Bronchial epithelial cell (primary cell): Measurements from ENCODE around the gene CGAS. TPM values are rescaled to one million over a fixed set of nuclear protein-coding genes. Genes with fewer than 3 reads are reported as not detected.

Experiments used
- DNase-seq: peaks from one replicate; pipeline ENCODE4 v3.0.0-alpha.2; 2010; ENCODE audit warnings: low read depth
- FAIRE-seq: peaks from 2 replicates; lab custom pipeline; 2011; peaks lifted over from hg19 to GRCh38; lab: Jason Lieb, UNC
- H3K27me3 ChIP-seq: 2 replicates; pipeline ENCODE4 v1.5.1; 2011; ENCODE audit warnings: low read length; ENCODE audit not compliant: control insufficient read depth, insufficient read depth
- H3K36me3 ChIP-seq: 2 replicates; pipeline ENCODE4 v1.5.1; 2011; ENCODE audit warnings: low read length; ENCODE audit not compliant: control insufficient read depth, insufficient read depth
- H3K4me3 ChIP-seq: 2 replicates; pipeline ENCODE4 v1.5.1; 2011; ENCODE audit warnings: mild to moderate bottlenecking, low read depth, low read length, control low read depth
- total RNA-seq: library from RNA; depleted of rRNA; stranded (reverse); fragments of >200 nt; gene quantifications from 2 replicates; pipeline ENCODE4 v1.2.1, GENCODE V29; 2014
- TF ChIP-seq, protein P1 (sequence below): IDR thresholded peaks from 2 replicates; pipeline ENCODE4 v1.5.1; 2011; ENCODE audit warnings: mild to moderate bottlenecking, moderate library complexity, low read length, control low read depth, inconsistent platforms; ENCODE audit not compliant: insufficient read depth, severe bottlenecking

The CGAS gene
- total RNA-seq, 1 donor from 2014 or later, result 3.9 TPM

DNA sequence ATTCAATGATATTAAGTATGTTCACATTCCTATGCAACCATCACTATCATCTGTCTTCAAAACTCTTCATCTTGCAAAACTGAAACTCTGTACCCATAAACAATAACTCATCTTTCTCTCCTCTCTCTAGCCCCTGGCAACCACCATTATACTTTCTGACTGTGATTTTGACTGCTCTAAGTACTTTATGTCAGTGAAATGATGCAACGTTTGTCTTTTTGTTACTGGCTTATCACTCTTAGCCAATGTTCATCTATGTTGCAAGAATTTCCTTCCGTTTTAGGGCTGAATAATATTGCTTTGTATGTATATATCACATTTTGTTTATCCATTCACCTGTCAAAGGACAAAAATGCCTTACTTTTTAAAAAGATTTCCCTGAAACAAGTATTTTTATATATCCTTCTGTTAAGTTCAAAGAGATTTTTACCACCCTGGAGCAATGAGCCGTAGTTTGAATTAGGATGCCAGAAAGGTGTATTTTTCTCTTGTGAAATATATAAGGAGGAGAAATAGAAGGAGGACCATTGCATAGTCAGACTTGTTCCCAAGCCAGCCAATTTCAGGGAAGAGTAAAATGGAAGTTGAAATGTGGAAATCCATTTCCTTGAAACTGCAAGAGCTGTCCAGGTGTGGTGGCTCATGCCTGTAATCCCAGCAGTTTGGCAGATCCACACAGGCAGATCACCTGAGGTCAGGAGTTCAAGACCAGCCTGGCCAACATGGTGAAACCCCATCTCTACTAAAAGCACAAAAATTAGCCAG is 4.0 kb upstream of the CGAS start:
- FAIRE-seq (peak; percentile 47), DNase-seq (peak; percentile 78)
- Histone ChIP-seq H3K36me3 (no peaks in the 10 kb centered on the region), H3K4me3 (no peak overlapping the region), H3K27me3 (no peaks in the 10 kb centered on the region)
- TF ChIP-seq, protein P1, sequence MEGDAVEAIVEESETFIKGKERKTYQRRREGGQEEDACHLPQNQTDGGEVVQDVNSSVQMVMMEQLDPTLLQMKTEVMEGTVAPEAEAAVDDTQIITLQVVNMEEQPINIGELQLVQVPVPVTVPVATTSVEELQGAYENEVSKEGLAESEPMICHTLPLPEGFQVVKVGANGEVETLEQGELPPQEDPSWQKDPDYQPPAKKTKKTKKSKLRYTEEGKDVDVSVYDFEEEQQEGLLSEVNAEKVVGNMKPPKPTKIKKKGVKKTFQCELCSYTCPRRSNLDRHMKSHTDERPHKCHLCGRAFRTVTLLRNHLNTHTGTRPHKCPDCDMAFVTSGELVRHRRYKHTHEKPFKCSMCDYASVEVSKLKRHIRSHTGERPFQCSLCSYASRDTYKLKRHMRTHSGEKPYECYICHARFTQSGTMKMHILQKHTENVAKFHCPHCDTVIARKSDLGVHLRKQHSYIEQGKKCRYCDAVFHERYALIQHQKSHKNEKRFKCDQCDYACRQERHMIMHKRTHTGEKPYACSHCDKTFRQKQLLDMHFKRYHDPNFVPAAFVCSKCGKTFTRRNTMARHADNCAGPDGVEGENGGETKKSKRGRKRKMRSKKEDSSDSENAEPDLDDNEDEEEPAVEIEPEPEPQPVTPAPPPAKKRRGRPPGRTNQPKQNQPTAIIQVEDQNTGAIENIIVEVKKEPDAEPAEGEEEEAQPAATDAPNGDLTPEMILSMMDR, result no peak

DNA sequence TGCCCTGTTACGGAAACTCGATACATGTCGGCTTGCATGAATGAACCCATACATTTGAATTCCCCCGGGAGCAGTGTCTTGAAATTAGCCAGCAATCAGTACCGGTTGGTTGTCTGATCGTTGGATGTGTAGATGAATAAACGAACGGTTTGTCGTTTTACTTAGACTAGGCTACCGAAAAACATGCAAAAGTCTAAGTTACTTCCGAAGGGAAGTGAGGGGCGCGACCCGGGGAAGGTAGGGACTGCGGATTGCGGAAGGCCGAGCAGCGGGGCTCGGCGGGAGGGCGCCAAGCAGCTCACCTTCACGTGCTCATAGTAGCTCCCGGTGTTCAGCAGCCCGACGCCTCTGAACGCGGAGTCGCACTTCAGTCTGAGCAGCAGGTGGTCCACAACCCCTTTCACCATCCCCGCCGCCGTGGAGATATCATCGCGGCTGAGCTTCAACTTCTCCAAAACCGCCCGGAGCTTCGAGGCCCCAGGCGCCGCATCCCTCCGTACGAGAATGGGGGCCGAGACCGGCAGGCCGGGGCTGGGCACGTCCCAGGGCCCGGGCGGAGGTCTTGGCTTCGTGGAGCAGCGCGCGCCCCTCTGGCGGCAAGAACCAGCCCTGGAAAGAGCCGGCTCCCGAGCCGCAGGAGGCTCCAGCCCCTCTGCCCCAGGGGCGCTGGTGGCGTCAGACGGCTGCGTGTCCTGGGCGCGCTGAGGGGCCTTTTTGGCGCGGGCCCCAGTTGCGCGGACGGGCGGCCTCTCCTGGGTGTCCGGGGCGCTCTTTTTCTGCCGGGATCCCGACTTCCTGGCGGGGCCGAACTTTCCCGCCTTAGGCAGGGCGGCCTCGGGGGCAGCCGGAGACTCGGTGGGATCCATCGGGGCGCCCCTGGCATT is 632 bp downstream of the CGAS start:
- Histone ChIP-seq H3K36me3 (no peaks in the 10 kb centered on the region), H3K27me3 (no peaks in the 10 kb centered on the region), H3K4me3 (peak overlapping the region; percentile 44)
- TF ChIP-seq, protein P1, result no peak
- peak; percentile 25 for DNase-seq
- FAIRE-seq, result no peak

DNA sequence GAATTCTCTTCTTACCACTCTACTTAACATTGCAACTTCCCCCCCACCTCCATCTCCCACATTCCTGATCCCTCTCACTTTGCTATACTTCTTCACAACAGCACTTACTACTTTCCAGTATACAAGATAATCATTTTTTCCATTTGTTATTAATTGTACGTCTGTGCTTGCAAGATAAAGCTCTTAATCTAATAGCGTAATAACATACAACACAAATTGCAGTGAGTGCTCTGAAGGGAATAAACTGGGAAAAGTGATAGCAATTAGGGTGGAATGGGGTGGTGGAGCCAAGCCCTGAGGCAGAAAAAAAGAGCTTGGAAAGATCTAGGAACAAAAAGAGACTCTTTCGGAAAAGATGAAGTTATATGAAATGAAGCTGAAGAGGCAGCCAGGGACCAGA is 8.5 kb downstream of the CGAS start:
- H3K36me3 ChIP-seq, result no peaks in the 10 kb centered on the region
- H3K4me3 ChIP-seq, result no peak overlapping the region
- no peak for DNase-seq
- no peaks in the 10 kb centered on the region for H3K27me3 ChIP-seq
- TF ChIP-seq, protein P1, result no peak
- FAIRE-seq, result no peak

DNA sequence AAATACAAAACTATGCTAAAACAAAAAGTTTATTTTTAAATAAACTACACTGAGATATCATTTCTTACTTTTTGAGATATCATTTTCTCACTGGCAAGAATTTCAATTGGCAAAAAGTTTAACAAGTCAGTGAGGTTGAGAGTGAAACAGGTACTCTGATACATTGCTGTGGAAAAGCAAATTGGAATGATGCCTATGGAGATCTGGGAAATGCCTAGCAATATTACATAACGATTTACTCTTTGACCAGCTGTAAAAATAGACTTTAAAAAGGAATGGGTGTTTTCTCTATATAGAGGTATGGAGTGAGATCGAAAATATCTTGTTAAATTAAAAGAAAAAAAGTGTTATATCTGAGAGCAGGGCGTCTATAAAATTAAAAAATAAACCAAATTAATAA is 16.9 kb downstream of the CGAS start:
- TF ChIP-seq, protein P1, result no peak
- no peak for FAIRE-seq
- Histone ChIP-seq H3K4me3 (no peak overlapping the region), H3K36me3 (no peaks in the 10 kb centered on the region), H3K27me3 (no peaks in the 10 kb centered on the region)
- no peak for DNase-seq

DNA sequence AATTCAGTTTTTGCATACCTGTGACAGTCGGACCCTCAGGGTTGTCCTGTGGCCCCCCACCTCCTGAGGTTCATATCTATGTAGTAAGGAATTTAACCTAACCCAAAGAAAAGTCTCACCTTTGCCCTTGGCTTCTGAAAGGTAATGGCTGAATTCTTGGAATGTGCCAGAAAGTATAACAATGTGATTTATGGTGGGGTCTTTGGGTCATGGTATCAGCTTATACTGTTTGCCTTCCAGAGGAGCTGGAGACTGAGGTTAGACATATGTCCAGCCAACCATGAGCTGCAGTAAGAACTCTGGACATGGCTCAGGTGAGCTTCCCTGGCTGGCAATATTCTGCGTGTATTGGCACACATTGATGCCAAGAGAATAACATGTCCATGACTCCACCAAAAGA is 30.6 kb downstream of the CGAS start:
- TF ChIP-seq, protein P1, result no peak
- DNase-seq (no peak), FAIRE-seq (no peak)
- Histone ChIP-seq H3K36me3 (no peaks in the 10 kb centered on the region), H3K27me3 (no peaks in the 10 kb centered on the region), H3K4me3 (no peak overlapping the region)
